Stimulated activated naive B cell treated with anti-CD40 and anti-IgM and Interleukin-4, amounts not matched to agents 10 μg/mL and 1 μg/mL and 100 μg/mL, for 72 hours (primary cell): Measurements from ENCODE around the gene WWOX.

Experiments
- ATAC-seq, 2 donors: fragments of 150-1000 bp; cut with Tn5 transposase; replicated peaks; 2 replicates each; pipeline ENCODE4 v1.10.0; 2021; ENCODE audit warnings: moderate library complexity in 1 of 2
- DNase-seq: peaks from one replicate; pipeline ENCODE4 v3.0.0; 2021
- H3K27ac Mint-ChIP-seq: one replicate; pipeline ENCODE4 v1.8.0; 2022; ENCODE audit warnings: mild to moderate bottlenecking, mixed read lengths
- H3K27me3 Mint-ChIP-seq, 2 donors: one replicate each; pipeline ENCODE4 v1.8.0; 2022; ENCODE audit warnings: mixed read lengths in 2 of 2
- H3K36me3 Mint-ChIP-seq, 2 donors: one replicate each; pipeline ENCODE4 v1.8.0; 2022; ENCODE audit warnings: mixed read lengths in 2 of 2, mild to moderate bottlenecking in 1 of 2
- H3K4me1 Mint-ChIP-seq, 2 donors: one replicate each; pipeline ENCODE4 v1.8.0; 2022; ENCODE audit warnings: mixed read lengths in 2 of 2, mild to moderate bottlenecking in 1 of 2
- H3K4me3 Mint-ChIP-seq, 2 donors: one replicate each; pipeline ENCODE4 v1.8.0; 2022; ENCODE audit warnings: mild to moderate bottlenecking in 2 of 2, mixed read lengths in 2 of 2, moderate library complexity in 1 of 2
- H3K9me3 Mint-ChIP-seq, 2 donors: one replicate each; pipeline ENCODE4 v1.8.0; 2022; ENCODE audit warnings: mixed read lengths in 2 of 2, mild to moderate bottlenecking in 1 of 2

Gene WWOX

DNA sequence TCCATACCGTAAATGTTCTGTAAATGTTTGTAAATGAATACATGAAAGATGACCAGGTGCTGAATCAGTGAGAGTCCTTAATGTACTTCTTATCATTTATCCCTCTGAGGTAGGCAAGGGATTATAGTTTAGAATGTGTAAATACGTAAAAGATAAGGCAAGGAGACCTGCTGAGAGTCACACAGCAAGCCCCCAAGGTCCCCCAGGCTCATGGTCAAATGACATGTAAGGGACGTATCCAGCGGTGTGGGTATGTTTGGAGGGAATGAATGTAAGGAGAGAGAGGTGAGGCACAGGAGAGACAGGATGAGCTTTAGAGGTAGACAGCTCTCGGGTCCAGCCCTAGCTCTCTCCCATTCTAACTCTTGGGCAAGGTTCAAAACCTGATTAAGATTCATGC is 341.8 kb downstream of the WWOX start:
- ATAC-seq (no peak), DNase-seq (no peak)
- peaks cover 0 to 3% of the 10 kb centered on the region in 2 donors for H3K36me3 Mint-ChIP-seq
- no peaks in the 10 kb centered on the region for H3K27me3 Mint-ChIP-seq
- H3K27ac Mint-ChIP-seq = no peak overlapping the region
- H3K9me3 Mint-ChIP-seq = no peaks in the 10 kb centered on the region
- H3K4me1 Mint-ChIP-seq = no peaks in the 10 kb centered on the region
- no peak overlapping the region for H3K4me3 Mint-ChIP-seq

DNA sequence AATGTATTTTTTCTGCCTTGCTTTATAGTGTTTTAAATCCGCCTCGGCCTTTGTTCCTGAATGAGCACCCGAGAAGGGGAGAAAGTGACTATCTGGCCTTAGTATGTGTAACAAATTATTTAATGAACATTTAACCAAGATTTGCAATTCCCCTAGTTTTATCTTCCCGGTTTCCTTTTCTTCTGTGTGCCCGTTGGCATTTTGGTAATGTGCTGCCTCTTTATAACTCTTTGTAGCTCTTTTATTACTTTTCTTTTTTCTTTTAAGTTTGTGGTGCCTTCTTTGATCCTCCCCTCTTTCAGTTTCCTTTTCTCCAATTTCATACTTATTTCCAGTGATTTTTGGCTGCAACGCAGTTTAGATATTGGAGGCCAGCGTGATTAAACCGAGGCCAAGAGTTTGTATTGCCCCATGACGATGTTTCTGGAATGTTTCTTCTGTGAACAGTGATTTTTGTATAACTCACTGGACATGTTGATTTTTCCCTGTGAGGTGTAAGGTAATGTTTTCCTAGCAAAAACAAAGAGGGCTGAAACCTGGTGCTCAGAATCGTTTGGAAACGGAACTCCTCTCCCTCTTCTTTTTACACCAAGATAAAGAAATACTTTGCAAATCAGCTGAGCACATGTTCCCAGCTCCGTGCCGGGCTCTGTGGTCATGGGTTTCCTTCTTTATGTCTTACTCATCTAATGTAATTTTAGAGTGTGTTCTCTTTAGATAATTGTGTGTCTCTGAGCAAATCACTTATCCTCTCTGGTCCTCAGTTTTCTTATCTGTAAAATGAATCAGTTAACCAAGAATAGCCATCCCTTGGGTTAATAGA is 344.3 kb downstream of the WWOX start:
- no peak for ATAC-seq
- no peak for DNase-seq
- H3K4me1 Mint-ChIP-seq = no peaks in the 10 kb centered on the region
- H3K27ac Mint-ChIP-seq = no peak overlapping the region
- H3K4me3 Mint-ChIP-seq = no peak overlapping the region
- peaks cover 0 to 3% of the 10 kb centered on the region in 2 donors for H3K36me3 Mint-ChIP-seq
- no peaks in the 10 kb centered on the region for H3K27me3 Mint-ChIP-seq
- no peaks in the 10 kb centered on the region for H3K9me3 Mint-ChIP-seq

DNA sequence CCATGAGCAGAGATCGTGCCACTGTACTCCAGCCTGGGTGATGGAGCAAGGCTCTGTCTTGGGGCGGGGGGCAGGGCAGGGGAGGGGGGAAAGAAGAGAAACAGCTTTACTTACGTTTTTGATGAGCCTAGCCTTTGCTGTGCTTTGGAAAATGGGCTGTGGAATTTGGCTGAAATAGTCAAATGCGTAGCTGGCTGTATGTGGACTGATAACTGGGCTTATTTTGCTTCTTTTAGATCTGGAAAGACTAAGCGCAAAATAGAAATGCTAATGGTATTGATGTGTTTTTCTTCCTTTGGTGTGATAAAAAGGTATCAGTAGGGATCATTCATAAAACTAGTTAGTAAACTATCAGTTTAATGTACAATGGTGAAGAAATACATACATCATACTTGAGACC is 346.4 kb downstream of the WWOX start:
- Mint-ChIP-seq H3K27me3 (no peaks in the 10 kb centered on the region), H3K9me3 (no peaks in the 10 kb centered on the region), H3K36me3 (peaks cover 0 to 3% of the 10 kb centered on the region in 2 donors), H3K27ac (no peak overlapping the region), H3K4me3 (no peak overlapping the region), H3K4me1 (no peaks in the 10 kb centered on the region)
- no peak for ATAC-seq
- no peak for DNase-seq

DNA sequence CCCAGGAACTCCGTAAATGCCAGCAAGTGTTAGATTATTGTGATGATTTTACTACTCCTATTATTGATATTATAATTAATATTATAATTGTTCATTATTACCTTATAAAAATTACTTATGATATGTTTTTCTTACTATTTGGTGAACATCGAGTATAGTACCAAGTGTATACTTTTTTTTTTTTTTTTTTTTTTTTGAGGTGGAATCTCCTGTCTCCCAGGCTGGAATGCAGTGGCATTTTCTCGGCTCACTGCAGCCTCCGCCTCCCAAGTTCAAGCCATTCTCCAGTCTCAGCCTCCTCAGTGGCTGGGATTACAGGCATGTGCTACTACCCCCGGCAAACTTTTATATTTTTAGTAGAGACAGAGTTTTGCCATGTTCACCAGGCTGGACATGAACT is 347.0 kb downstream of the WWOX start:
- Mint-ChIP-seq H3K27me3 (no peaks in the 10 kb centered on the region), H3K4me1 (no peaks in the 10 kb centered on the region), H3K36me3 (peaks cover 0 to 3% of the 10 kb centered on the region in 2 donors), H3K27ac (no peak overlapping the region), H3K9me3 (no peaks in the 10 kb centered on the region), H3K4me3 (no peak overlapping the region)
- ATAC-seq (no peak), DNase-seq (no peak)

DNA sequence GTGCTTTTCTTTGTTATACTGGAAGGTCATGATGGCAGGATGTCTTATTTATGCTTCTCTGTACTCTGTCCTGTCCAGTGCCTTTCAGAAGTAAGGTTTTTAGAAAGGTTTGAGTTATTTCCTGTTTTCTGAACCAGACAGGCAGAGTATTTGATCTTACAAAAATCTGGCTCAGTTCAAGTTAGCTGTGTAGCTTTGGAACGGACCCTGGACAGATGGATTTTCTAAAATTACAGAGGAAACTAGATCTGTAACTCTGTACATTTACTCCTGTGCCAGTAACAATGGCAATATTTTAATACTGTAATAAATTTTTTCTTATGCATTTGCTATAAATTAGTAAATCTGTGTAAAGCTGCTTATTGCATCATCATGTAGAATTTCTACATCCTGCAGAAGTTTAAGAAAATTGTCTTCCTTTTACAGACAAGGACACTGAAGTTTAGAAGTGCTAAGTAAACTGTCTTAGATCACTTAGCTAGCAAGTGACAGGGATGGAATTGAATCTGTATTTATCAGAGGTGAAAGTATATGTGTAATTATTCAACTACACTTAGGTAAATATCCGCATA is 347.6 kb downstream of the WWOX start:
- no peaks in the 10 kb centered on the region for H3K9me3 Mint-ChIP-seq
- ATAC-seq (no peak), DNase-seq (no peak)
- no peaks in the 10 kb centered on the region for H3K27me3 Mint-ChIP-seq
- H3K36me3 Mint-ChIP-seq = peaks cover 0 to 3% of the 10 kb centered on the region in 2 donors
- H3K4me1 Mint-ChIP-seq = no peaks in the 10 kb centered on the region
- no peak overlapping the region for H3K4me3 Mint-ChIP-seq
- no peak overlapping the region for H3K27ac Mint-ChIP-seq

DNA sequence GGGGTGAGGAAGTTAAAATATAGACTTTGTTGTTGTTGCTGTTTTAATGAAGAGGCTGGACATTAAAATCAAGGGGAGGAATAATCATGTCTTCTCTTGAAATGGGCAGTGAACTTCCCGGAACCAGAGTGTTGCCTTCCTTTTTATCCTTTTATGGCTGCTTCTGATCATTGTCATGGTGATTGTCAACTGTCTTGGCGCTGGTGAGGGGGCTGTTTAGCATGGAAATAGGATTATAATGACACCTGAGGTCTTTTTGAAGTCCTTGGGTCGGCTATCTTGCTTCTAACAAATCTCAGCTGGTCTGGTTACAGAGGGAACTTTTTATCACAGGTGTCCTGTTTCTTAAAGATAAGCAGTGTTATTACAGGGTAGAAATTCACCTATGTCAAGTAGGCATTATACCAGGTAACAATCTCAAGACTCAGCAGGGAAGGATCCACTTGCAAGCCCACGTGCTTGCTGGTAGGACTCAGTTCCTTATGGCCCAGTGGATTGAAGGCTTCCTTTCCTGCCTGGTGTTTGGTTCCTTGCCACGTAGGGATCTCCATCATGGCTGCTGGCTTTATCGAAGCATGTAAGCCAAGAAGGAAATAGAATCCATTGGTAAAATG is 349.3 kb downstream of the WWOX start:
- Mint-ChIP-seq H3K27ac (no peak overlapping the region), H3K27me3 (no peaks in the 10 kb centered on the region), H3K4me3 (no peak overlapping the region), H3K36me3 (no peaks in the 10 kb centered on the region), H3K9me3 (no peaks in the 10 kb centered on the region), H3K4me1 (no peaks in the 10 kb centered on the region)
- DNase-seq (no peak), ATAC-seq (no peak)

DNA sequence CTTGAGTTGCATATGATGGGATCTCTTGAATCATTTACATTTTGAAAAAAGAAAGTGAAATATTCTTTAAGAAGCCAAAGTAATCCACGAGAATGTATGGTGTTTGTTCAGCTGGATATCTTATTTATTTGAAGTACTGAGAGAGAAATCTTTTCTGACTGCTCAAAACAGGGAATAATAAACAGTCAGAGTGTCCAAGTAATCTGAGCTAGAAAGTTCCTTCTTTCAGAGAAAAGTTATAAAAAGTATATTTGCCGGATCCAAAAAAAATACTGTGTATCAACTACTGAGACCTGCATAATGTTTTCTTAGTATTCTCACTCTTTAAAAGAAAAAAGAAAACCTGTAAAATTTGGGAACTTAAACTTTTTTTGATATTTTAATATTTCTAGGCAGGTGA is 350.8 kb downstream of the WWOX start:
- H3K4me1 Mint-ChIP-seq = no peaks in the 10 kb centered on the region
- H3K36me3 Mint-ChIP-seq = peaks cover 0 to 3% of the 10 kb centered on the region in 2 donors
- no peaks in the 10 kb centered on the region for H3K27me3 Mint-ChIP-seq
- H3K27ac Mint-ChIP-seq = no peak overlapping the region
- ATAC-seq = no peak
- no peaks in the 10 kb centered on the region for H3K9me3 Mint-ChIP-seq
- no peak for DNase-seq
- no peak overlapping the region for H3K4me3 Mint-ChIP-seq

DNA sequence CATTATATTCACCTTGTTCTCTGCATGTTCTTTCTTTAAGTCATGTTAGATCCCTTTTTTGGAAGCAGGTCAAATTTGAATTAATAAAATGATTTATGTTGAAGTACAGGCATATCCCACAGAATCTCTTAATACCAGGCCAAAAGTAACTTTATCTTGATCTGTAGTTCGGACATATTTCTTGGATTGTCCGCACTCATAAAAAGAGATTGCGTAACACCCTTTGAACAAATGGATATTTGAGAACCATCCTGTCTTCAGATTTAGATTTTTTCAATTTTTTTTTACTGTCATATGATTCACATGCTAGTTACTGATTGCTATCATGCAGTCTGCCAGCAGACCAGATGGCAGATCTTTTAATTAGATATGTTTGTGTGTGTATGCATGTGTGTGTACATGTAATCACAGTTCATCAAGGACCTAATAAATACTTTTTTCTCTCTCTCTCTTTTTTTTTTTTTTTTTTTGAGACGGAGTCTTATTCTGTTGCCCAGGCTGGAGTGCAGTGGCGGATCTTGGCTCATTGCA is 352.6 kb downstream of the WWOX start:
- H3K4me1 Mint-ChIP-seq = no peaks in the 10 kb centered on the region
- H3K4me3 Mint-ChIP-seq = no peak overlapping the region
- no peak for ATAC-seq
- peaks cover 0 to 3% of the 10 kb centered on the region in 2 donors for H3K36me3 Mint-ChIP-seq
- DNase-seq = no peak
- H3K27me3 Mint-ChIP-seq = no peaks in the 10 kb centered on the region
- H3K27ac Mint-ChIP-seq = no peak overlapping the region
- no peaks in the 10 kb centered on the region for H3K9me3 Mint-ChIP-seq

DNA sequence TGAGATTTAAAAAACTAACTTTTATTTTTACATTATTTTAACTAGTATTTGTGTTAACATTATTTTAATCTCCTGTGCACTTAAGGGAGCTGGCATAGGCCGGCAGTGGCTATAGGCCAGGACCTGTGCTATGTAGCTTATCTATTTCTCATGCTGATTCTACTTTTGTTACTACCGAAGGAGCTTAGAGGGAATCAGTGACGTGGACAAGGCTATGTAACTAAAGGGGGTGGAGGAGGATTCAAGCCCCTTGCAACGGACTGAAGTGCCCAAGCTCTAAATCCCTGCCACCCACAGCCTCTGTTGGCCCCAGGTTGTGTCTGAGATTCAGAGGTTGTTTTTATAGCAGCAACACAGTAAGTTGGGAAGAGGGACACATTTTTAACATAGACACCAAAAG is 356.4 kb downstream of the WWOX start:
- H3K4me1 Mint-ChIP-seq = peaks cover under 1 to 3% of the 10 kb centered on the region in 2 donors
- H3K4me3 Mint-ChIP-seq = no peak overlapping the region
- H3K27me3 Mint-ChIP-seq = no peaks in the 10 kb centered on the region
- no peak for DNase-seq
- peaks cover 0 to 3% of the 10 kb centered on the region in 2 donors for H3K36me3 Mint-ChIP-seq
- H3K9me3 Mint-ChIP-seq = no peaks in the 10 kb centered on the region
- ATAC-seq = no peak
- H3K27ac Mint-ChIP-seq = no peak overlapping the region

DNA sequence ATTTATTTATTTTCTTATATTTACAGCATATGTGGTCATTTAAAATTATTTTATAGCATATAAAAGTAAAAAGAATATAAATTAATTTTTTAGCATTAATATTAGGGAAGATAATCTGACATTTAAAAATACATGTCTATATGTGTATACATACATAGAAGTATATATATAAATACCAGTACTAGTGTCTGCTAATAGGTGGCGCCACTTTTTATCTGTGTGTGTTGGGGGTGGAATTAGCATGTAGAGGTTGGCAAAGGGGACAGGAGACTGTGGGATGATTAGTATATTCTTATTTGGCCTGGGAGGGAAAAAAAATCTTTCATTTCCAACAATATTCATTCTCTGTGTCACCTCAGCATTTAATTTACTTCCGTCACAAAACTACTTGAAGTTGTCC is 359.1 kb downstream of the WWOX start:
- H3K36me3 Mint-ChIP-seq = peaks cover 1 to 5% of the 10 kb centered on the region in 2 donors
- no peak overlapping the region for H3K4me3 Mint-ChIP-seq
- ATAC-seq (no peak), DNase-seq (no peak)
- H3K27me3 Mint-ChIP-seq = no peaks in the 10 kb centered on the region
- H3K27ac Mint-ChIP-seq = no peak overlapping the region
- H3K9me3 Mint-ChIP-seq = no peaks in the 10 kb centered on the region
- peaks cover 6 to 7% of the 10 kb centered on the region in 2 donors for H3K4me1 Mint-ChIP-seq

DNA sequence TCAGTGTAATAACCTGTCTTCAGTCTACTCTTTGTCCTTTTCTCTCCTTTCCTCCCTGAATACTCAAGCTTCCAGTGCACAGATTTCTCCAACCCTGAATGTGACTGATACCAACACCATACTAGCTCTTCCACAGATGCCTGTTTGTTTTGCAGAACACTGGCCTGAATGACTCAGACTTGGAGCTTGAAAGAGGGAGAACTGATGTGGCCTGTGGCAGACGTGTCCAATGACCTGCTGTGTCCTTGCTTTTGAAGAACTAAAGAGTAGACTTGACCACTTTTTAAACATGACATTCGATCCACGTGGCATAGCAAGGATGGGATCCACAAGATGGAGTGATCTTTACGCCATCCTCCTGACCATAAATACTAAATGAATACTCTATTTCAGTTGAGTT is 361.0 kb downstream of the WWOX start:
- Mint-ChIP-seq H3K4me3 (no peak overlapping the region), H3K27me3 (no peaks in the 10 kb centered on the region), H3K36me3 (peaks cover 2 to 10% of the 10 kb centered on the region in 2 donors), H3K4me1 (peaks cover 6 to 7% of the 10 kb centered on the region in 2 donors), H3K27ac (no peak overlapping the region), H3K9me3 (peaks cover 4 to 7% of the 10 kb centered on the region in 2 donors)
- no peak for ATAC-seq
- no peak for DNase-seq

DNA sequence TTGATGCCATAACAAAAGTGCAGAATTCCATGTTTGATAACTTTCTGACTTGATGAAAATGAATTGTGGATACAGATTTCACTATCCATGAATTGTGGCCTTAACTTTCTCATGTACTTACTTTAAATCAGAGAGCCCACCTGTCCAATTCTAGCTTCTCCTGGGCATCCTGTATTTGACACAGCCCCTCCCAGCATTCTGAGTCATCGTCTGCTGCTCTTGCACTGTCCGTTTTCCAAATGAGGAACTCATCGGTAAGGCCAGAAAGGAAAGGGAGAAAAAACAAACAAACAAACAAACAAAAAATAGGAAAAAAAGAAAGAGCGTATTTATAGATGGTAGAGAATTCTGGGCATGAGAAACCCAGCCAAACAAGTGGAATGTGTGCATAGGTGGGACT is 361.6 kb downstream of the WWOX start:
- H3K27ac Mint-ChIP-seq = no peak overlapping the region
- ATAC-seq (no peak), DNase-seq (no peak)
- H3K9me3 Mint-ChIP-seq = peaks cover 4 to 7% of the 10 kb centered on the region in 2 donors
- no peaks in the 10 kb centered on the region for H3K27me3 Mint-ChIP-seq
- H3K4me1 Mint-ChIP-seq = peaks cover 6 to 7% of the 10 kb centered on the region in 2 donors
- H3K36me3 Mint-ChIP-seq = peaks cover 2 to 10% of the 10 kb centered on the region in 2 donors
- H3K4me3 Mint-ChIP-seq = no peak overlapping the region

DNA sequence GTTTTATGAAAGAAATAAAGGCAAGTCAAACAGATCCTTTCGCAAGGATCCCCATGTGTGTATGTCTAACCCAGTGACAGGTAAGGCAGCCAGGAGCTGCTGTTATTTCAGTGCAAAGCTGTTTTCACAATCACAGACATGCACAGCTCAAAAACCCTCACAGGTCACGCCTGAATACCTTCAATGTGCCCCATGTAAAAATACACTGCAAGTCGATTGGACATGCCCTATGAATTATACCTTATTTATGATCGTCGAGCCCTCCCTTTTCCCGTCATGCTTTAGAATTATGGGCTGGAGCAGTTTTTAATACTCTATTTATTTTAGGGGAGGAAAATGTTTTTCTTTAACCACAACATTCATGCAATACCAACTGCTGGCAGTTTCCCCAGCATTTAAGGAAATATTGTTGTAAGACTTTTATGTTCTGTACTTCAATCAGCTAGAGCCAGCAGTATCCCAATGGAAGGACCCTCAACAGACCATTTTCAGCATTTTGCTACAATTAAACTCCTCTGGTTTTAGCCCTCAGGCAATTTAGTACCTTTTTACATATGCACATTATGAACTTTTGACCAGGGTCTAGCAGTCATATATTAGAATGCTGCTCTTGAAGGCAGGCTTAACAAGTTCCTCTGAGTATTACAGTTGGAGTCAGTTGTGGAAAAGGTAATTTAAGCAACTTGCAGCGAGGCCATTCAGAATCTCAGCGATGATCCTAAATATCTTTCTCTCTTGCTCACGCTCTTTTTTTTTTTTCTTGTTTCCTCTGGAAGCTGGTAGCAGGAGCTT is 362.2 kb downstream of the WWOX start:
- H3K36me3 Mint-ChIP-seq = peaks cover 2 to 10% of the 10 kb centered on the region in 2 donors
- H3K27ac Mint-ChIP-seq = no peak overlapping the region
- H3K4me1 Mint-ChIP-seq = peaks cover 6 to 7% of the 10 kb centered on the region in 2 donors
- peaks cover 4 to 7% of the 10 kb centered on the region in 2 donors for H3K9me3 Mint-ChIP-seq
- ATAC-seq (no peak), DNase-seq (no peak)
- no peaks in the 10 kb centered on the region for H3K27me3 Mint-ChIP-seq
- no peak overlapping the region for H3K4me3 Mint-ChIP-seq
